ENCODE results near the gene TBCE. TPM values are rescaled to one million over a fixed set of nuclear protein-coding genes. Genes with fewer than 3 reads are reported as not detected.
A peak's percentile ranks its signal among the peaks of the same experiment; 100 is the strongest.

The TBCE gene
- total and polyA plus RNA-seq, 4 experiments from 2014 or later, result 17.0 to 19.1 (median 18.1) TPM

GRCh38 chr1:235397733-235398132 is 30.5 kb downstream of the TBCE start:
- Mint-ChIP-seq H3K36me3 (peaks cover 3% of the 10 kb centered on the region in 2 donors), H3K27ac (no peak overlapping the region), H3K9me3 (peaks cover 0 to 1% (median 0%) of the 10 kb centered on the region in 8 donors), H3K4me3 (no peak overlapping the region), H3K4me1 (peaks cover 3 to 17% (median 6%) of the 10 kb centered on the region in 4 donors), H3K27me3 (no peaks in the 10 kb centered on the region)
- ChIA-PET CTCF (ENCODE audit: partially characterized antibody) (no interaction called here), POLR2A (ENCODE audit: partially characterized antibody) (no interaction called here)
- H3K27ac ChIP-seq (ENCODE audit: low read depth, low read length), result no peak overlapping the region
- no peaks in the 10 kb centered on the region for H3K36me3 ChIP-seq (ENCODE audit: insufficient read depth, low read length)
- no peaks in the 10 kb centered on the region for H3K9me3 ChIP-seq (ENCODE audit: control insufficient read depth in 1 of 2, low read length in 2 of 2)
- H3K27me3 ChIP-seq (ENCODE audit: insufficient read depth, low read length), result no peaks in the 10 kb centered on the region
- no peaks in the 10 kb centered on the region for H3K4me1 ChIP-seq (ENCODE audit: insufficient read depth, low read length)
- H3K4me3 ChIP-seq (ENCODE audit: low read length in 2 of 2), result no peak overlapping the region
- intact Hi-C loops (cut with micrococcal nuclease), result no loop called here
- DNase-seq, result no peak

GRCh38 chr1:235399661-235400060 is 32.4 kb downstream of the TBCE start:
- Histone ChIP-seq H3K27ac (ENCODE audit: low read depth, low read length) (no peak overlapping the region), H3K4me1 (ENCODE audit: insufficient read depth, low read length) (no peaks in the 10 kb centered on the region), H3K27me3 (ENCODE audit: insufficient read depth, low read length) (no peaks in the 10 kb centered on the region), H3K4me3 (ENCODE audit: low read length in 2 of 2) (no peak overlapping the region), H3K36me3 (ENCODE audit: insufficient read depth, low read length) (no peaks in the 10 kb centered on the region), H3K9me3 (ENCODE audit: control insufficient read depth in 1 of 2, low read length in 2 of 2) (no peaks in the 10 kb centered on the region)
- CTCF ChIA-PET (ENCODE audit: partially characterized antibody), result interaction anchor here (1.0 kb wide), 1 partner anchor 17 kb away, joined by 4 read pairs; no protein-coding TSS in a partner anchor
- intact Hi-C loops (cut with micrococcal nuclease), result no loop called here
- H3K27ac Mint-ChIP-seq, result no peak overlapping the region
- no peaks in the 10 kb centered on the region for H3K27me3 Mint-ChIP-seq
- H3K4me1 Mint-ChIP-seq, result peaks cover 3 to 17% (median 6%) of the 10 kb centered on the region in 4 donors
- DNase-seq, result no peak
- peaks cover 6 to 7% of the 10 kb centered on the region in 2 donors for H3K36me3 Mint-ChIP-seq
- H3K4me3 Mint-ChIP-seq, result no peak overlapping the region
- POLR2A ChIA-PET (ENCODE audit: partially characterized antibody), result no interaction called here
- peaks cover 0 to 1% (median 0%) of the 10 kb centered on the region in 8 donors for H3K9me3 Mint-ChIP-seq

- peaks cover 6 to 7% of the 10 kb centered on the region in 2 donors for H3K36me3 Mint-ChIP-seq
- no peak overlapping the region for H3K27ac ChIP-seq (ENCODE audit: low read depth, low read length)
- H3K9me3 Mint-ChIP-seq, result peaks cover 0 to under 1% (median 0%) of the 10 kb centered on the region in 8 donors
- H3K36me3 ChIP-seq (ENCODE audit: insufficient read depth, low read length), result no peaks in the 10 kb centered on the region
- H3K27me3 Mint-ChIP-seq, result no peaks in the 10 kb centered on the region
- ChIA-PET CTCF (ENCODE audit: partially characterized antibody) (no interaction called here), POLR2A (ENCODE audit: partially characterized antibody) (no interaction called here)
- no peak overlapping the region for H3K4me3 Mint-ChIP-seq
- no peaks in the 10 kb centered on the region for H3K27me3 ChIP-seq (ENCODE audit: insufficient read depth, low read length)
- peaks cover 2 to 17% (median 5%) of the 10 kb centered on the region in 4 donors for H3K4me1 Mint-ChIP-seq
- intact Hi-C loops (cut with micrococcal nuclease), result no loop called here
- no peak overlapping the region for H3K27ac Mint-ChIP-seq
- no peak overlapping the region for H3K4me3 ChIP-seq (ENCODE audit: low read length in 2 of 2)
- no peaks in the 10 kb centered on the region for H3K4me1 ChIP-seq (ENCODE audit: insufficient read depth, low read length)
- no peak for DNase-seq
- no peaks in the 10 kb centered on the region for H3K9me3 ChIP-seq (ENCODE audit: control insufficient read depth in 1 of 2, low read length in 2 of 2)
These were observed 34.0 kb downstream of the TBCE start for GRCh38 chr1:235401251-235401650.

GRCh38 chr1:235402457-235403200 is 35.4 kb downstream of the TBCE start:
- intact Hi-C loops (cut with micrococcal nuclease), result no loop called here
- CTCF ChIA-PET (ENCODE audit: partially characterized antibody), result interaction anchor here (1.4 kb wide), 1 partner anchor 14 kb away, joined by 4 read pairs; no protein-coding TSS in a partner anchor
- no peak for DNase-seq
- Histone ChIP-seq H3K9me3 (ENCODE audit: control insufficient read depth in 1 of 2, low read length in 2 of 2) (no peaks in the 10 kb centered on the region), H3K4me1 (ENCODE audit: insufficient read depth, low read length) (no peaks in the 10 kb centered on the region), H3K27ac (ENCODE audit: low read depth, low read length) (no peak overlapping the region), H3K4me3 (ENCODE audit: low read length in 2 of 2) (no peak overlapping the region), H3K27me3 (ENCODE audit: insufficient read depth, low read length) (no peaks in the 10 kb centered on the region), H3K36me3 (ENCODE audit: insufficient read depth, low read length) (no peaks in the 10 kb centered on the region)
- Mint-ChIP-seq H3K27me3 (no peaks in the 10 kb centered on the region), H3K4me1 (peaks cover 0 to 16% (median 4%) of the 10 kb centered on the region in 4 donors), H3K36me3 (peaks cover 6 to 7% of the 10 kb centered on the region in 2 donors), H3K4me3 (no peak overlapping the region), H3K27ac (no peak overlapping the region), H3K9me3 (no peaks in the 10 kb centered on the region)
- POLR2A ChIA-PET (ENCODE audit: partially characterized antibody), result no interaction called here

- Histone ChIP-seq H3K4me3 (ENCODE audit: low read length in 2 of 2) (no peak overlapping the region), H3K36me3 (ENCODE audit: insufficient read depth, low read length) (no peaks in the 10 kb centered on the region), H3K9me3 (ENCODE audit: control insufficient read depth in 1 of 2, low read length in 2 of 2) (no peaks in the 10 kb centered on the region), H3K27ac (ENCODE audit: low read depth, low read length) (no peak overlapping the region), H3K27me3 (ENCODE audit: insufficient read depth, low read length) (no peaks in the 10 kb centered on the region), H3K4me1 (ENCODE audit: insufficient read depth, low read length) (no peaks in the 10 kb centered on the region)
- Mint-ChIP-seq H3K4me1 (peaks cover 0 to 12% (median 6%) of the 10 kb centered on the region in 4 donors), H3K36me3 (peaks cover 6 to 7% of the 10 kb centered on the region in 2 donors), H3K27ac (no peak overlapping the region), H3K27me3 (no peaks in the 10 kb centered on the region), H3K9me3 (no peaks in the 10 kb centered on the region), H3K4me3 (no peak overlapping the region)
- intact Hi-C loops (cut with micrococcal nuclease), result no loop called here
- CTCF ChIA-PET (ENCODE audit: partially characterized antibody), result no interaction called here
- POLR2A ChIA-PET (ENCODE audit: partially characterized antibody), result no interaction called here
- no peak for DNase-seq
These were observed 36.4 kb downstream of the TBCE start for GRCh38 chr1:235403593-235403992.

- Mint-ChIP-seq H3K9me3 (no peaks in the 10 kb centered on the region), H3K4me3 (no peak overlapping the region), H3K36me3 (peaks cover 6 to 7% of the 10 kb centered on the region in 2 donors), H3K27me3 (no peaks in the 10 kb centered on the region), H3K27ac (peak overlapping the region in 2 of 7 donors; percentile 22 to 35), H3K4me1 (peaks cover 0 to 11% (median 6%) of the 10 kb centered on the region in 4 donors)
- CTCF ChIA-PET (ENCODE audit: partially characterized antibody), result interaction anchor here (0.7 to 1.5 kb wide), 2 partner anchors 11 to 79 kb away, joined by 3 to 6 read pairs; no protein-coding TSS in a partner anchor
- Histone ChIP-seq H3K27ac (ENCODE audit: low read depth, low read length) (no peak overlapping the region), H3K4me3 (ENCODE audit: low read length in 2 of 2) (no peak overlapping the region), H3K27me3 (ENCODE audit: insufficient read depth, low read length) (no peaks in the 10 kb centered on the region), H3K9me3 (ENCODE audit: control insufficient read depth in 1 of 2, low read length in 2 of 2) (no peaks in the 10 kb centered on the region), H3K36me3 (ENCODE audit: insufficient read depth, low read length) (no peaks in the 10 kb centered on the region), H3K4me1 (ENCODE audit: insufficient read depth, low read length) (no peaks in the 10 kb centered on the region)
- intact Hi-C loops (cut with micrococcal nuclease), result no loop called here
- DNase-seq, result no peak
- POLR2A ChIA-PET (ENCODE audit: partially characterized antibody), result no interaction called here
These were observed 37.0 kb downstream of the TBCE start for GRCh38 chr1:235404190-235404589.

- Mint-ChIP-seq H3K9me3 (no peaks in the 10 kb centered on the region), H3K27ac (no peak overlapping the region), H3K4me3 (no peak overlapping the region), H3K4me1 (peaks cover 0 to 8% (median 7%) of the 10 kb centered on the region in 4 donors), H3K27me3 (no peaks in the 10 kb centered on the region), H3K36me3 (peaks cover 3 to 4% of the 10 kb centered on the region in 2 donors)
- Histone ChIP-seq H3K4me3 (ENCODE audit: low read length in 2 of 2) (no peak overlapping the region), H3K36me3 (ENCODE audit: insufficient read depth, low read length) (no peaks in the 10 kb centered on the region), H3K9me3 (ENCODE audit: control insufficient read depth in 1 of 2, low read length in 2 of 2) (no peaks in the 10 kb centered on the region), H3K4me1 (ENCODE audit: insufficient read depth, low read length) (no peaks in the 10 kb centered on the region), H3K27ac (ENCODE audit: low read depth, low read length) (no peak overlapping the region), H3K27me3 (ENCODE audit: insufficient read depth, low read length) (no peaks in the 10 kb centered on the region)
- DNase-seq, result no peak
- intact Hi-C loops (cut with micrococcal nuclease), result no loop called here
- POLR2A ChIA-PET (ENCODE audit: partially characterized antibody), result no interaction called here
- CTCF ChIA-PET (ENCODE audit: partially characterized antibody), result no interaction called here
These were observed 40.2 kb downstream of the TBCE start for GRCh38 chr1:235407419-235407818.
